Immature natural killer cell (primary cell): Measurements from ENCODE around the gene FOSL1. TPM values are rescaled to one million over a fixed set of nuclear protein-coding genes. Genes with fewer than 3 reads are reported as not detected.

ENCODE experiments used
- DNase-seq, 3 donors: peaks; one replicate each; pipeline ENCODE4 v3.0.0; 2022; ENCODE audit warnings: mixed read lengths in 1 of 3
- H3K27ac Mint-ChIP-seq, 6 donors: one replicate each; pipeline ENCODE4 v1.8.0; 2020; ENCODE audit warnings: mixed read lengths in 6 of 6, mild to moderate bottlenecking in 5 of 6, inconsistent platforms in 4 of 6, moderate library complexity in 3 of 6
- H3K27me3 Mint-ChIP-seq, 3 donors: one replicate each; pipeline ENCODE4 v1.8.0; 2020 to 2021; ENCODE audit warnings: low read depth in 3 of 3, mild to moderate bottlenecking in 3 of 3, mixed read lengths in 3 of 3, moderate library complexity in 3 of 3, inconsistent platforms in 1 of 3
- H3K36me3 Mint-ChIP-seq, 3 donors: one replicate each; pipeline ENCODE4 v1.8.0; 2020; ENCODE audit warnings: mixed read lengths in 3 of 3, inconsistent platforms in 2 of 3, mild to moderate bottlenecking in 2 of 3
- H3K4me1 Mint-ChIP-seq, 2 donors: one replicate each; pipeline ENCODE4 v1.8.0; 2020; ENCODE audit warnings: inconsistent platforms in 2 of 2, mild to moderate bottlenecking in 2 of 2, mixed read lengths in 2 of 2, moderate library complexity in 1 of 2
- H3K4me3 Mint-ChIP-seq, 5 donors: one replicate each; pipeline ENCODE4 v1.8.0; 2020; ENCODE audit warnings: mild to moderate bottlenecking in 5 of 5, mixed read lengths in 5 of 5, inconsistent platforms in 3 of 5, moderate library complexity in 3 of 5
- H3K9me3 Mint-ChIP-seq, 6 donors: one replicate each; pipeline ENCODE4 v1.8.0; 2020; ENCODE audit warnings: mild to moderate bottlenecking in 6 of 6, mixed read lengths in 6 of 6, inconsistent platforms in 4 of 6, moderate library complexity in 3 of 6
- polyA plus RNA-seq, 3 donors: library from polyadenylated mRNA; unstranded; fragments of 300-500 nt; fragmentation: Illumina TruSeq; gene quantifications; one replicate each; pipeline ENCODE4 v1.2.3, GENCODE V29; 2021

FOSL1 gene
- polyA plus RNA-seq, 3 donors from 2014 or later: 0.13 to 0.30 (median 0.17) TPM

GRCh38 chr11:65859095-65859811 is 40.9 kb downstream of the FOSL1 start:
- peaks cover 12 to 25% (median 19%) of the 10 kb centered on the region in 3 donors for H3K27me3 Mint-ChIP-seq
- H3K27ac Mint-ChIP-seq: peak overlapping the region; percentile 91 to 99 (median 98)

GRCh38 chr11:65858681-65859087 is 41.5 kb downstream of the FOSL1 start:
- H3K4me3 Mint-ChIP-seq: peak overlapping the region; percentile 91 to 98 (median 94)
- no peaks in the 10 kb centered on the region for H3K9me3 Mint-ChIP-seq
- no peak for DNase-seq
- H3K4me1 Mint-ChIP-seq: peaks cover 62 to 70% of the 10 kb centered on the region in 2 donors
- H3K27ac Mint-ChIP-seq: peak overlapping the region; percentile 91 to 99 (median 98)
- peaks cover 20 to 32% (median 20%) of the 10 kb centered on the region in 3 donors for H3K36me3 Mint-ChIP-seq
- peaks cover 12 to 25% (median 19%) of the 10 kb centered on the region in 3 donors for H3K27me3 Mint-ChIP-seq

More at GRCh38 chr11:65859095-65859811, 40.9 kb downstream of the FOSL1 start:
- no peaks in the 10 kb centered on the region for H3K9me3 Mint-ChIP-seq
- peaks cover 19 to 27% (median 20%) of the 10 kb centered on the region in 3 donors for H3K36me3 Mint-ChIP-seq
- H3K4me1 Mint-ChIP-seq: peaks cover 58 to 65% of the 10 kb centered on the region in 2 donors
- H3K4me3 Mint-ChIP-seq: peak overlapping the region; percentile 91 to 98 (median 94)
- DNase-seq: peak; percentile 94 to 95 (median 95)

GRCh38 chr11:65857853-65858680 is 42.1 kb downstream of the FOSL1 start, which contains the start of gene CFL1:
Gene CFL1, minus strand, starts transcription at chr11:65858180. Its CDS starts 81 bp downstream, at chr11:65858099.
- peak; percentile 95 to 96 (median 96) for DNase-seq
- peak within 1 kb of the TSS; percentile 91 to 99 (median 98) for H3K27ac Mint-ChIP-seq
- no peaks in the 10 kb centered on the region for H3K9me3 Mint-ChIP-seq
- peak within 1 kb of the TSS; percentile 91 to 98 (median 94) for H3K4me3 Mint-ChIP-seq
- H3K27me3 Mint-ChIP-seq: peaks cover 10 to 30% (median 22%) of the 10 kb centered on the region in 3 donors
- peaks cover 68 to 76% of the 10 kb centered on the region in 2 donors for H3K4me1 Mint-ChIP-seq
- peaks cover 20 to 36% (median 20%) of the 10 kb centered on the region in 3 donors for H3K36me3 Mint-ChIP-seq

- peaks cover 10 to 29% (median 22%) of the 10 kb centered on the region in 3 donors for H3K27me3 Mint-ChIP-seq
- peaks cover 16 to 33% (median 16%) of the 10 kb centered on the region in 3 donors for H3K36me3 Mint-ChIP-seq
- peaks cover 65 to 73% of the 10 kb centered on the region in 2 donors for H3K4me1 Mint-ChIP-seq
- no peaks in the 10 kb centered on the region for H3K9me3 Mint-ChIP-seq
- peak overlapping the region in 3 of 6 donors; percentile 86 to 92 (median 87) for H3K27ac Mint-ChIP-seq
- peak overlapping the region; percentile 89 to 96 (median 92) for H3K4me3 Mint-ChIP-seq
- DNase-seq: peak; percentile 63 to 71 (median 69)
These were observed 42.7 kb downstream of the FOSL1 start for GRCh38 chr11:65857500-65857852.

GRCh38 chr11:65856689-65857499 is 43.3 kb downstream of the FOSL1 start:
- peak; percentile 79 to 83 (median 81) for DNase-seq
- H3K9me3 Mint-ChIP-seq: no peaks in the 10 kb centered on the region
- peaks cover 67 to 75% of the 10 kb centered on the region in 2 donors for H3K4me1 Mint-ChIP-seq
- H3K27ac Mint-ChIP-seq: peak overlapping the region; percentile 86 to 95 (median 92)
- H3K27me3 Mint-ChIP-seq: peaks cover 10 to 28% (median 22%) of the 10 kb centered on the region in 3 donors
- H3K4me3 Mint-ChIP-seq: peak overlapping the region; percentile 89 to 96 (median 92)
- peaks cover 19 to 34% (median 20%) of the 10 kb centered on the region in 3 donors for H3K36me3 Mint-ChIP-seq

GRCh38 chr11:65855927-65856363 is 44.2 kb downstream of the FOSL1 start:
- Mint-ChIP-seq H3K4me1 (peaks cover 58 to 69% of the 10 kb centered on the region in 2 donors), H3K27ac (peak overlapping the region; percentile 86 to 95 (median 92)), H3K9me3 (no peaks in the 10 kb centered on the region), H3K27me3 (peaks cover 10 to 28% (median 22%) of the 10 kb centered on the region in 3 donors), H3K36me3 (peaks cover 24 to 41% (median 25%) of the 10 kb centered on the region in 3 donors), H3K4me3 (peak overlapping the region; percentile 89 to 96 (median 92))
- DNase-seq: no peak

GRCh38 chr11:65854852-65855837 is 45.0 kb downstream of the FOSL1 start:
- H3K4me3 Mint-ChIP-seq: peak overlapping the region; percentile 89 to 96 (median 92)
- peaks cover 56 to 65% of the 10 kb centered on the region in 2 donors for H3K4me1 Mint-ChIP-seq
- H3K27ac Mint-ChIP-seq: peak overlapping the region in 5 of 6 donors; percentile 62 to 95 (median 92)
- H3K36me3 Mint-ChIP-seq: peaks cover 24 to 41% (median 25%) of the 10 kb centered on the region in 3 donors
- peaks cover 10 to 26% (median 20%) of the 10 kb centered on the region in 3 donors for H3K27me3 Mint-ChIP-seq
- no peaks in the 10 kb centered on the region for H3K9me3 Mint-ChIP-seq
- DNase-seq: no peak

GRCh38 chr11:65854161-65854592 is 46.0 kb downstream of the FOSL1 start:
- Mint-ChIP-seq H3K9me3 (no peaks in the 10 kb centered on the region), H3K4me1 (peaks cover 48 to 55% of the 10 kb centered on the region in 2 donors), H3K4me3 (peak overlapping the region in 4 of 5 donors; percentile 10 to 61 (median 31)), H3K27ac (peak overlapping the region in 4 of 6 donors; percentile 30 to 64 (median 60)), H3K27me3 (peaks cover 10 to 23% (median 18%) of the 10 kb centered on the region in 3 donors), H3K36me3 (peaks cover 24 to 41% (median 25%) of the 10 kb centered on the region in 3 donors)
- no peak for DNase-seq

- H3K36me3 Mint-ChIP-seq: peaks cover 24 to 41% (median 25%) of the 10 kb centered on the region in 3 donors
- H3K4me3 Mint-ChIP-seq: no peak overlapping the region
- no peak for DNase-seq
- H3K4me1 Mint-ChIP-seq: peaks cover 42 to 48% of the 10 kb centered on the region in 2 donors
- H3K27me3 Mint-ChIP-seq: peaks cover 10 to 22% (median 18%) of the 10 kb centered on the region in 3 donors
- H3K27ac Mint-ChIP-seq: peak overlapping the region in 3 of 6 donors; percentile 3 to 61 (median 40)
- no peaks in the 10 kb centered on the region for H3K9me3 Mint-ChIP-seq
These were observed 46.8 kb downstream of the FOSL1 start for GRCh38 chr11:65853246-65853979.

GRCh38 chr11:65852508-65853245 is 47.5 kb downstream of the FOSL1 start:
- Mint-ChIP-seq H3K9me3 (no peaks in the 10 kb centered on the region), H3K4me1 (peaks cover 39 to 44% of the 10 kb centered on the region in 2 donors), H3K36me3 (peaks cover 24 to 41% (median 25%) of the 10 kb centered on the region in 3 donors), H3K27ac (peak overlapping the region in 1 of 6 donors; percentile 57), H3K27me3 (peaks cover 5 to 18% (median 12%) of the 10 kb centered on the region in 3 donors), H3K4me3 (no peak overlapping the region)
- DNase-seq: no peak
